Activated B cell treated with CpG ODN at 0.5 μM for 24 hours (primary cell): ENCODE data around the gene LPIN1. TPM values are rescaled to one million over a fixed set of nuclear protein-coding genes. Genes with fewer than 3 reads are reported as not detected.

Source experiments
- ATAC-seq: fragments of 200-7000 bp; cut with Tn5 transposase; one replicate; pipeline ENCODE4 v1.10.0; 2021; ENCODE audit warnings: low read depth, mild to moderate bottlenecking, moderate library complexity
- CTCF ChIA-PET: fragments of 350-600 bp; sonication (Branson Sonifier 250); formaldehyde crosslinking; loops from one replicate; lab custom pipeline; 2021; ENCODE audit warnings: antibody characterized with exemption; lab: Charles Lee
- POLR2A ChIA-PET: fragments of 350-600 bp; sonication (Branson Sonifier 250); formaldehyde crosslinking; loops from one replicate; lab custom pipeline; 2021; ENCODE audit warnings: antibody characterized with exemption; lab: Charles Lee
- DNase-seq: peaks from one replicate; pipeline ENCODE4 v3.0.0; 2022
- H3K27ac Mint-ChIP-seq: one replicate; pipeline ENCODE4 v1.8.0; 2020; ENCODE audit warnings: mixed read lengths
- H3K27me3 Mint-ChIP-seq: one replicate; pipeline ENCODE4 v1.8.0; 2021; ENCODE audit warnings: mixed read lengths
- H3K36me3 Mint-ChIP-seq: one replicate; pipeline ENCODE4 v1.8.0; 2021; ENCODE audit warnings: low read depth, mixed read lengths
- H3K4me1 Mint-ChIP-seq: one replicate; pipeline ENCODE4 v1.8.0; 2021; ENCODE audit warnings: mixed read lengths
- H3K4me3 Mint-ChIP-seq: one replicate; pipeline ENCODE4 v1.8.0; 2020; ENCODE audit warnings: mild to moderate bottlenecking, mixed read lengths
- H3K9me3 Mint-ChIP-seq: one replicate; pipeline ENCODE4 v1.8.0; 2020; ENCODE audit warnings: mixed read lengths
- intact Hi-C: fragments of 100-400 bp; cut with micrococcal nuclease; formaldehyde crosslinking; loops from one replicate; pipeline ENCODE4 v1.15.1; 2024
- total RNA-seq: library from RNA; stranded (reverse); gene quantifications from 2 replicates; pipeline ENCODE4 v1.2.3, GENCODE V29; 2022
- TF ChIP-seq, protein P1 (sequence below): fragments of 200-600 bp; IDR thresholded peaks from one replicate; pipeline ENCODE4 v1.8.0; 2022; ENCODE audit warnings: antibody characterized with exemption, mild to moderate bottlenecking

The LPIN1 gene
- total RNA-seq, 1 donor from 2014 or later: 74.3 TPM

DNA sequence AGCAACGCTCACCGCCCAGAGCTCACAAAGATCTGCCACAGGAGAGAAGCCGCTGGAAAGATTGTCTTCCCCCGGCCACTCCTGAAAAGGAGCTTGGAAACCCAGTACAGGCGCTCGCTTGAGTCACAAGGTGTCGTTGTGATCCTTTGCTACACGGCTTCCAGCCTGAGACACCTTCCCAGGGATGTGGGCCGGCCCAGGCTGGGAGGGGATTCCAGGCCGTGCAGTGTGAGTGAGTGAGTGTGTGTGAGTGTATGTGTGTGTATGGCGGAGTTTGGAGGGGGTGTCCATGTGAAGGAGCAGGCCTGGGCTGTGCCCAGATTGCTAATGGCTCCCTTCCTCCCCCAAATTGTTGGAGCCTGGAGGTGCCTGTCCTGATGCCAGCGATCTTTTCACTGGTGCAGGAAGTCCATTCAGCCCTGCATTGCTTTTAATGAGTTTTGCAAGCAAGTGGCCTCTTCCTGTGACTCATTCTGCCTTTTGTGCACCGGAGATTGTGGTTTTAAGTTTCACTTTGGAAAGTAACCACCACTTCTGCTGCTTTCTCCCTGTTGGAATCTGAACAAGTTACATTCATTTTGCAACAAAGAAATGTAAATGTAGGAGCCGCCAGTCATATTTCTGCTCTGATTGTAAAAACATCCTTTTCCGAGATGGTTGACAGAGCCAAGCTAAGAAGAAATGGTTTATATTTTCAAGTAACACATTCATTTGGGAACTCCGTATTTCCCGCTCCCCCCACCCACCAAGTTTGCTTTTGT lies 83.7 kb downstream of the LPIN1 start:
- Mint-ChIP-seq H3K36me3 (peaks cover 23% of the 10 kb centered on the region), H3K27me3 (no peaks in the 10 kb centered on the region), H3K9me3 (peaks cover 5% of the 10 kb centered on the region), H3K27ac (peak overlapping the region; percentile 75), H3K4me1 (peaks cover 64% of the 10 kb centered on the region), H3K4me3 (peak overlapping the region; percentile 75)
- CTCF ChIA-PET: interaction anchor here (0.9 to 5.2 kb wide), 13 partner anchors 33 to 1179 kb away, joined by 3 to 62 read pairs (median 5); partner anchors contain the start of gene TRIB2
- POLR2A ChIA-PET: interaction anchor here (0.8 to 3.1 kb wide), 5 partner anchors 25 to 899 kb away, joined by 3 to 24 read pairs (median 4); partner anchors contain the start of gene TRIB2
- DNase-seq (peak; percentile 40), ATAC-seq (peak; percentile 66)
- TF ChIP-seq, protein P1, sequence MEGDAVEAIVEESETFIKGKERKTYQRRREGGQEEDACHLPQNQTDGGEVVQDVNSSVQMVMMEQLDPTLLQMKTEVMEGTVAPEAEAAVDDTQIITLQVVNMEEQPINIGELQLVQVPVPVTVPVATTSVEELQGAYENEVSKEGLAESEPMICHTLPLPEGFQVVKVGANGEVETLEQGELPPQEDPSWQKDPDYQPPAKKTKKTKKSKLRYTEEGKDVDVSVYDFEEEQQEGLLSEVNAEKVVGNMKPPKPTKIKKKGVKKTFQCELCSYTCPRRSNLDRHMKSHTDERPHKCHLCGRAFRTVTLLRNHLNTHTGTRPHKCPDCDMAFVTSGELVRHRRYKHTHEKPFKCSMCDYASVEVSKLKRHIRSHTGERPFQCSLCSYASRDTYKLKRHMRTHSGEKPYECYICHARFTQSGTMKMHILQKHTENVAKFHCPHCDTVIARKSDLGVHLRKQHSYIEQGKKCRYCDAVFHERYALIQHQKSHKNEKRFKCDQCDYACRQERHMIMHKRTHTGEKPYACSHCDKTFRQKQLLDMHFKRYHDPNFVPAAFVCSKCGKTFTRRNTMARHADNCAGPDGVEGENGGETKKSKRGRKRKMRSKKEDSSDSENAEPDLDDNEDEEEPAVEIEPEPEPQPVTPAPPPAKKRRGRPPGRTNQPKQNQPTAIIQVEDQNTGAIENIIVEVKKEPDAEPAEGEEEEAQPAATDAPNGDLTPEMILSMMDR: no peak
- intact Hi-C loops: loop anchor here (1.0 to 10.0 kb wide), 10 partner anchors 33 to 1177 kb away; partner anchors contain the start of gene TRIB2

DNA sequence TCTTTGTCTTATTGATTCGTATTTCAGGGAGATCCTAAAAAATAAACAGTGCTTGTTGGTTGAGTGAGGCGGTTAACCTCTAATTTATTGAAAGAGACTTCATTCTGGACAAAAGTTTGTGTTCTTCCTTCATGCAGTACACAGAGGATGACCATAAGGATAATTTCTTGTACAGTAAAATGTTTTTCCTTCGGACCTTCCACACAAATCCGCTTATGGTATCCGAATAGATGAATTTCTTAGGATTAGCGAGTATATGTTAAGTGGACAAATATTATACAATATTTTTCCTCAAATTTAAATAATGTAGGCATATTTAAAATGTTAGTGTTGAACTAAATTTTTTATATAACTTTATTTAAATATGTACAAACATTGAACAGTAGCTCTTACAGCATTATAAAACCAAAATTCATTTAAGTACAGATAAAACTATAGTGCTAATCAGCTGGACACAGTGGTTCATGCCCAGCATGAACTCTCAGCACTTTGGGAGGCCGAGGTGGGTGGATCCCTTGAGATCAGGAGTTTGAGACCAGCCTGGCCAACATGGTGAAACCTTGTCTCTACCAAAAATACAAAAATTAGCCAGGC lies 84.4 kb downstream of the LPIN1 start:
- POLR2A ChIA-PET: interaction anchor here (0.6 to 3.1 kb wide), 6 partner anchors 25 to 886 kb away, joined by 3 to 24 read pairs (median 4); partner anchors contain the start of gene TRIB2
- Mint-ChIP-seq H3K27me3 (no peaks in the 10 kb centered on the region), H3K27ac (peak overlapping the region; percentile 75), H3K9me3 (peaks cover 5% of the 10 kb centered on the region), H3K36me3 (peaks cover 18% of the 10 kb centered on the region), H3K4me1 (peaks cover 64% of the 10 kb centered on the region), H3K4me3 (peak overlapping the region; percentile 75)
- no peak for ATAC-seq
- intact Hi-C loops: loop anchor here (2.0 to 10.0 kb wide), 4 partner anchors 74 to 731 kb away; no protein-coding TSS in a partner anchor
- no peak for DNase-seq
- TF ChIP-seq, protein P1: no peak
- CTCF ChIA-PET: interaction anchor here (1.6 to 5.2 kb wide), 6 partner anchors 35 to 1176 kb away, joined by 5 to 62 read pairs (median 29); partner anchors contain the start of gene TRIB2

DNA sequence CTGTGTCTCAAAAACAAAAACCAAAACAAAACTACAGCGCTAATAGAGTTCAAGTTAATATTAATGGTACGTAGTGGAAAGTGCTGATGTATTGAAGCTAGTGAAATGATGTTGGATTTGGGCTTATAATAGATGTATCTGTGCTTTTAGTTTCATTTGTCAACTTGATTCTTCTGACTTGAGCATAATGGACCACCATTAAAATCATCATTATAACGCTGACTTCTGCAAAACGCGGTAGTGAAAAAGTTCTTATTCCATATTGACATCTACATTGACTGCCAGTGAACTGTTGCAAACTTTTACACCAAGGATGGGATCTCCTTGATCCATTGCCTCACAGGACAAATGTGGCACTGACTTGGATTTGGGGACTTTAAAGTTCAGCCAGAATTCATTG lies 85.0 kb downstream of the LPIN1 start:
- ChIA-PET POLR2A (interaction anchor here (0.6 to 1.6 kb wide), 2 partner anchors 31 to 76 kb away, joined by 4 read pairs; no protein-coding TSS in a partner anchor), CTCF (interaction anchor here (4.7 to 5.2 kb wide), 2 partner anchors 1099 to 1175 kb away, joined by 62 read pairs; no protein-coding TSS in a partner anchor)
- TF ChIP-seq, protein P1: no peak
- Mint-ChIP-seq H3K4me3 (no peak overlapping the region), H3K27ac (no peak overlapping the region), H3K36me3 (peaks cover 12% of the 10 kb centered on the region), H3K9me3 (peaks cover 5% of the 10 kb centered on the region), H3K27me3 (no peaks in the 10 kb centered on the region), H3K4me1 (peaks cover 64% of the 10 kb centered on the region)
- intact Hi-C loops: loop anchor here (2.0 to 10.0 kb wide), 4 partner anchors 73 to 731 kb away; no protein-coding TSS in a partner anchor
- ATAC-seq (no peak), DNase-seq (no peak)

DNA sequence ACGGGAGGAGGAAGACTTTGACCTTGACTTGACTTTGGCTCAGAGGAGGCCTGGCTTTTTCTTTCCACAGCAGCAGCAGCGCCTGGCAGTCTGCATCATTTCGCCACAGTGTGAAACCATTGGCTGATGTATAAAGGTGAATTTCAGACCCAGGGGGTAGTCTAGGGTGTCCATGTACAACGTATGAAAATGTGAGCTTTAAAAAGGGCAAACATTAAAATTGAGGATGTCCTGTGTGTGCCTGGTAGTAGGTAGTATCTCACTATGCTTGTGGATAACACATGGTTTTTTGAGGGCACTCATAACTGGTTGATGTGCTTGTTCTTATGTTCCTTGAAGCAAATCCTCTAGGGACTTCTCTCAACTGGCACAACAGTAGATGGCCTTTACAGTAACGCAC lies 86.1 kb downstream of the LPIN1 start:
- Mint-ChIP-seq H3K4me1 (peaks cover 54% of the 10 kb centered on the region), H3K4me3 (no peak overlapping the region), H3K27me3 (no peaks in the 10 kb centered on the region), H3K36me3 (peaks cover 2% of the 10 kb centered on the region), H3K27ac (no peak overlapping the region), H3K9me3 (peaks cover 5% of the 10 kb centered on the region)
- ChIA-PET POLR2A (interaction anchor here (1.6 to 1.7 kb wide), 2 partner anchors 30 to 884 kb away, joined by 4 read pairs; partner anchors contain the start of gene TRIB2), CTCF (interaction anchor here (1.2 kb wide), 1 partner anchor 34 kb away, joined by 5 read pairs; no protein-coding TSS in a partner anchor)
- intact Hi-C loops: loop anchor here (5.0 to 10.0 kb wide), 3 partner anchors 215 to 730 kb away; no protein-coding TSS in a partner anchor
- TF ChIP-seq, protein P1: no peak
- ATAC-seq (no peak), DNase-seq (no peak)
